M059J (cell line): ENCODE measurements around the gene CXXC5. TPM values are rescaled to one million over a fixed set of nuclear protein-coding genes. Genes with fewer than 3 reads are reported as not detected.

ENCODE experiments used
- DNase-seq: peaks from one replicate; pipeline ENCODE4 v3.0.0-alpha.2; 2012; ENCODE audit warnings: low read depth
- total RNA-seq: library from RNA; depleted of rRNA; stranded (reverse); fragments of >200 nt; shearing (Covaris generic); gene quantifications from 2 replicates; pipeline ENCODE4 v1.2.3, GENCODE V29; 2014

The CXXC5 gene
- total RNA-seq, 1 experiment from 2014 or later = 122 TPM

DNA sequence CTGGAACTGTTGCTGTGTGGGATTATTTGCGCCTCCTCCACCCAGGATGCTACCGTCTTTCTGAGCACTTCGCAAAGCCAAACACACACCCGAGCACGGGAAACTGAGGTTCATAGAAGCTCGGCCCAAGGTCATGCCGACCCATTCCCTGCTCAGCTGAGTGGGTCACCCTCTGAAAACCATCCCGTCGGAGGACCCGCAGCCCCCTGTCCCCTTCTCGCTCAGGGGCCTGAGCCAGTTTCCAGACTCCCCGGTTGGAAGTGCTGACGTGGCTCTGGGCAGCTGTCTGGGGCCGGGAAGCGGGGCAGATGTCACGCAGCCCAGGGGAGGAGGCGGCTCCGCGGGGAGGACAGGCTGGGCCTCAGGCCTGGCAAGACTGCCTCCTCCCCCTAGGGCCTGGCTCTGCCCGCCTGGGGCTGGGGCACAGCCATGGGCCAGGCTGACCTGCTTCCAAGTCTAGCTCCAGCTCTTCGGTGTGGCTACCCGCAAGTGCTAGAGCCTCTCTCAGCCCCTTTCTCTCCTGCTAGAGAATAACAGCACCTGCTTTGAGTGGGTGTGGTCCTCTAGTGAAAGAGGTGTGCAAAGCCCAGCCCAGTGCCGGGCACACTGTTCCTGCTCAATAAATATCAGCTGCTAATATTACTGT lies 9.9 kb upstream of the CXXC5 start:
- peak; percentile 91 for DNase-seq

DNA sequence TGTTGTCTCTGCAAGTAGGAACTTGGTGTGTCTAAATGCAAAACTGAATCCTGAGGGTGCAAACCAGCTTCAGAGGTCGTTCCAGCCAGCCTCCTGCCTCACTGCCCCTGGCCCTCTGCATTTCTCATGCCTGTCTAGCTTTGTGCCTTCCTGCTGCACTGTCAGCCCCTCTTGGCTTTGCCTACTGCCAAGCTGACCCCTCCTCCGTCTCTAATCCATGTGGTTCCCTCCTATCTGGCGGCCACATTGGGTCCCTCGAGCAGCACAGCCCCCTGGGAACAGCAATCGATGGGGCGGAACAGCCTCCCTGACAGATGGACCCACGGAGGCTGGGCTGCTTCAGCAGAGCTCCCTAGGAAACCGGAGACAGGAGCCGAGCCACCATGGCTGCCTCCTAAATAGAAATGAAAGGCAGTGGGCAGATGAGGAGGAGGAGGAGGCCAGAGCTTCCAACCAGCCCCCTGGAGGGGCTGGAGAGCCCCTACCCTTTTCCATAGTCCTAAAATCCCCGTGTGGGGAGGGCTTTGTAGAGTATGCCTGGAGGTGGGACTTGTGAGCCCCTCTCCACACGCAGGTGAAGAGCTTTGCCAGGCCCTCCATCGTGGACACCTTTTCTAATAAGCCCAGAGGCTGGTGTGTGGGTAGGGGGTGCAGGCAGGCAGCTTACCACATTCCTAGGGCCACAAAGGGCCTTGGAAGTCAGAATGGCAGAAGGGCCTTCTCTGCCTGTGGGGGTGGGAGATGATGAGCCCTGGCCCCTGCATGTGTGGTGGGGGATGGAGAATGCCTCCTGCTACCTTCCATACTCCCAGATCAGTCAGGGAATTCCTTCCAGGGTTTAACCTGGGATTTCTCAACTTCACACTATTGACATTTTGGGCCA lies 9.2 kb upstream of the CXXC5 start:
- DNase-seq = no peak

DNA sequence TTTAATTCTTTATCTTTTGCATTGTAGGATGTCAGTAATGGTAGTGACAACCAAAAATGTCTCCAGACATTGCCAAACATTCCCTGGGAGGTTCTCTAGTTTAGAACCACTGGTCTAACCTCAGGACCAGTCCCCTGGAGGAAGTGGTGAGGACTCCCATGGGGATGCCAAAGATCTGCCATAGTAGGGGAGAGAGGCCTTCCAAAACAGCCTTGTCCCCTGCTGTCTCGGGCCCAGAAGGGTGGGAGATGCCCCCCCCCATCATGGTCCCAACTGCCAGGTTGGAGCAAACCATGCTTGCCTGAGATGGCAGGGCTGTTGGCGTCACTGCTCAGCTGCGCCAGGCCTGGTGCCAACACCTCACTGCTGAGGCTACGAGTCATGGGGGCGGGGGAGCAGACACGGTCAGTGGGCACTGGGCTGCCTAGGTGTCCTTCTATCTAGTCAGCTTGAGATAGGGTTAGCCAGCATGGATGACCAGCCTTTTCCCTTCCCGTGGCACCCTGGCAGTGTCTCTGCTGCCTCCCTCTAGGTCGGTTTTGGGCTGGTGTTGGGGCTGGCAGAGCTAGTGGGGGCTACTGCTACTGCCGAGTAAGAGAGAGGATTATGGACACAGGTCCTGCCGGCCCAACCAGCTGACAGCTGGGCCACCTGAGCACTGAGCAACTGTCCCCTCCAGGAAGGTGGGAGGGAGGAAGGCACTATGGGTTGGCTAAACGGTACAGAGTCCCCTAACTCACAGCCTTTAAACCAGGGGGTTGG lies 8.3 kb upstream of the CXXC5 start:
- DNase-seq = peak; percentile 73

DNA sequence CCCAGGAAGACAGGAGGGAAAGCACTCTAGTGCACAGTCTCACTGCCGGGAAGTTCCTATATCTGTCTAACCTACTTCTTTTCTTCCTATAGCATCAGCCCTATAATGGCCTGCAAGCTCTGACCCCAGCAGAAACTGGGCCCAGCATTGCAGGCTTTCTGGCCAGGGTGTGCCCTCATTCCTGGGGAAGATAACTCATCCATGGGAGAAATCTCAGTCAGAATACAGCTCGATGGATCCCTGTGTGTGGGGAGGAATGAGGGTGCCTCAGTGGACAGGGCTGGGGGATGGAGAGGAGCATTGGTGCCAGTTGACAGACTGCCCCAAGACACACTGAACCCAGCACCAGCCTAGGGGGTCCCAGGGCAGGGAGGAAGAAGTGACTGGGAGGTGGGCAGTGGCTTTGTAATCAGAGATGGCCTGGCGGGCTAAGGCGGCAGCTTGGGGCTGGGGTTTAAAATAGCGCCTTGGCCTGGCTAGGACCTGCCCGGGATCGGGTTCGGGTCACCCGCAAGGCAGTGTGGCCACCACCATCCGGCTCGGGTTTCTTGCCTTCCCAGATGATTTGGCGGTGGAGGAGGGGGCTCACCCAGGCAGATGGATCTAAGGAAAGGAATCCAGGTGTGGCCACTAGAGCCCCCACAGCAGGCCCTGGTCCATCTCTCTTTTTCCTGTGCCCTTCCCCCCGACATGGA lies 7.6 kb upstream of the CXXC5 start:
- no peak for DNase-seq

DNA sequence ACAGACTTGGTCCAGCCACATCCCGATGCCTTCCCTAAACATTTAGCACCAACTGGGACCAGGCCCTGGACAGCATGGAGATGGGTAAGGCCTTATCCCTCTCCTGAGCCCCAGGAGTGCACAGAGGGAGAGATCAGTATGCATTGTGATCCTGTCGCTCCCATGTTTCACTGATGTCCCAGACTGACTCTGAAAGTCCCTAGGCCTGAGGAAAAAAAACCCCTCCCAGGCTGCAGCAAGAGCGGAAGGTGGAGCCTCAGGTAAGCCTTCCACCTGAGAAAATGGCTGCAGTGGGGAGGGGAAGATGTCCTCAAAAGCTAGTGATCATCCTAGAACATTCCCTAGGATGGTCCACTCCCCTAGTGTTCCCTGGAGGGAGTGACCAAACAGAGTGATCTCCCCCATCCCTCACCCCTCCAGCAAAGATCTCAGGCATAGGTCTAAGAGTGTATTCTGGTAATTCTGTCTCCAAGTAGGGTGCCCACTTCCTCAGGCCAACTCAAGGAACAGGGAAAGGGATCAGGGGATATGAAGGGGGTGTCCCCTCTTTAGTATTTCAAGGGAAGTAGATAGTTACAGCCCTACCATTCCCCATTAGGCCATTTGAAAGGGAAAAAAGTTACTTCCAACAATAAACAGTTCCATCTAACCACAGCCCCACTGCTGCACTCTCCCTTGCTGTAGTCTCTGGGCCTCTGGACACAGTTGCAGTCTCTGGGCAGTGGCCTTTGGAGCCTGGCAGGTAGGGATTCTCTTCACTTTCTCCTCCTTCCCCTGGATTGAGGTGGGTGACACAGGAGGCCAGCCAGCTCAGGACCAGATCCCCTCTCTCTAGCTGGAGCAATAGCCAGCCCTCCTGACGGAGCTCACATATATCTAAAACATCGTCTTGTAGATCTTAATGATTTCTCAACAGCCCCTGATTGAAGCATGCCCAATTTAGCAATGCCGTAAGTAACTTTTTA lies 6.8 kb upstream of the CXXC5 start:
- DNase-seq = no peak

DNA sequence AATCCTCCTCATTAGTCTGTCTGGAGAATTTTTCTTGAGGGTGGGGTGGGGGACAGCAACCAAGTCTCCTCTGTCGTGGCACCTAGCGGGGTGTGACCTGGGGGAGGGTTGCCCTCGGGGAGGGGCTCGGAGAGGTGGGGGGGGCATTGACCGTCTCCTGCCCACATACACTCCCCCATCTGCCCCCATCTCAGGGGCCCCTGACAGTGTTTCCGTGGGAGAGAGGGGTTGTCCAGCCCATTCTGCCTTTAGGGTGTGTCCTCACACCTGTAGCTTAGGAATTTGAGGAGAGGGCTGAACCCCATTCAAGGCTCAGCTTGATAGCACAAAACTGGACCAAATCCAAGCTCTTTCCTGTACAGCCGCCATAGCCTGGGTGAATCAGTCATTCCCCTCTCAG lies 5.9 kb upstream of the CXXC5 start:
- DNase-seq = no peak

DNA sequence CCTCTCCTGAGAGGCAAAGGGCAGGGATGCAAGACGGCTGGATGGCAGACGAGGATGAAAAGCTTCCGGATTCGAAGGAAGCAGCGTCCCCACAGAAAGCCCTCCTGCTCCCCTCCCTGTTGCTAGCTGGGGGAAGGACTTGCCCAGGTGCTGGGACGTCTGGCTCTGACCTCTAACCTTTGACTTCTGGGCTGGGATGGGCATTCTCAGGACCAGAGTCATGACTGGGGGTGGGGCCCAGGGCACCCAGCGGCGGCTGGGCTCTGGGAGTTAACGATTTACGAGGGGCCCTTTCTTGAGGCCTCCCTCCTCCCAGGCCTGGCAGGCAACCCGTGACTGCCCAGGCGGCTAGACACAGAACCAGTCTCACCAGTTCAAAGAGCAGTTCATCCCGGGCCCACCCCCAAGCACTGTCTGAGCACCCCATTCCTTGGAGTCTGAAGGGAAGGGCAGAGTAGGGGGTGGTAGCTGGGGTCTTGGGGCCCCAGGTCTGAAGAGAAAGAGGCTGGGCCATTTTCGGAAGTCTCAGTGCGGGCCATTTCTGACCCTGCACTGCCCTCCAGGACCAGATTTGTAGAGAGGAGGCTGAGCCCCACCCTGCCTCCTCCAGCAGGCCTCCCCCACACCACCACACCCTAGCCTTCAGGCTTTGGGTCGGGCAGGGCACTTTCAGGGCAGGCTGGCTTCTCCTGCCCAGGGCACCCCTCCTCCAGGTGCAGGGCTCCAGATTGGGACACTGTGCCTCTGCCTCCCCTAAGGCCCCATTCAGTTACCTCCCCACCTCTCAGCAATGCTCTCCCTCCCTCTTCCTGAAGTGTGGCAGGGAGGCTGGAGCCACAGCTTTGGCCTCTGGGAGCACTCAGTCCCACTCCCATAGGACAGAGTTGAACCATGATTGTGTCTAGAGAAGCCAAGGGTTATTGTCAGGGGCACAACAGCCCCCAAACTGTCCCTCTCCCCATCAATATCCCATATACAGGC lies 5.0 kb upstream of the CXXC5 start:
- DNase-seq = no peak

DNA sequence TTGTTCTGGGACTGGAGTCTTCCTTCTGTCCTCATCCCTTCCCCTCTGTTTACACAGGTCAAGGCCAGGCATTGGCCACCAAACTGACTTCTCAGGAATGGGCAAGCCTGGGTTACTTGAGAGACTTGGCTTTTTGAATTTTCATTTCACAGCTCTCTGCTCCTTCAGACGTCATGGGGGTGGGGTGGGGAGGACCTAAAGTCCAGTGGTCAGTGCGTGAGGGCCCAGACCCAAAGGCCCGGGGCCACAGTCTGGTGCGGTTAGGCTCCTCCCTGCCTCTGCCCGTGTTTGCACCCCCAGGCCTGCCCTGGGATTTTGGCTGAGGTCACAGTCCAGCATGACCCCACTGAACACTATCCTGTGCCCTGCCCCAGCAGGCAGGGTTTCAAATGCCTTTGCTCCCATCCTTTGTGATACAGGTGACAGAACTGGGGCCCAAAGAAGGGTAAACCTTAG lies 4.1 kb upstream of the CXXC5 start:
- no peak for DNase-seq

DNA sequence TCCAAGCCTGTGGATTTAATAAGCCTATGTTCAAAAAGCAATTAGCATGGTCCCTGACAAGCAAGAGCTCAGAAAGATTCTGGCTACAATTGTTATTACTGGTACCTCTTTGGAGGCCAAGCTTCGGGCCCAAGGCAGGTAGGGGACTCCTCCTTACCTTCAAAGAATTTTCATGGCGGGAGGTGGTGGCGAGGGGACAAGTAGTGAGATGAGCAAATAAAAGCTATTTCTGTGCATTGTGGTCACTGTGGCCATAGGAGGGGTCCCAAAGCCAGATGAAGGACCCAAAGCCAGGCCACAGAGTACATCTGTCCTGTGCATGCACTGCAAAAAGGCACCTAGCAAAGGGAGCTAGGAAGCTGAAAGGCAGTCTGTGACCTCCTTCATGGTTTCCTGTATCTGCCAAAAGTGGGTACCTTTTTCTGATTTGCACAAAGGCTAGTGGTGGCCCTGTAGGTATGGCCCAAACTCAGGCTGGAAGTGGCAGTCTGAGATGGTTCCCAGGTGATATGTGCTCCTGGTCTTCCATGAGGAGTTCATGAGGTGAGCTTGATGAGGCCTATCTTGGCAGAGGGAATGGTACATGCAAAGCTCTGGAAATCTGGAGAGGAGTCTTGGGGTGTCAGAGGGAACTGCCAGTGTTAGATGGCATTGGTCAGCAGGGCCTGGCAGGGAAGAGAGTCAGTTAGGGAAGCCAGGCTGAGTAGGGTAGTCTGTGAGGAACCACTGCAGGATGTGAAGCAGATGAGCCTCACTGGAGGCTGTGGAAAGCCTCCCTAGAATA lies 3.3 kb upstream of the CXXC5 start:
- no peak for DNase-seq

DNA sequence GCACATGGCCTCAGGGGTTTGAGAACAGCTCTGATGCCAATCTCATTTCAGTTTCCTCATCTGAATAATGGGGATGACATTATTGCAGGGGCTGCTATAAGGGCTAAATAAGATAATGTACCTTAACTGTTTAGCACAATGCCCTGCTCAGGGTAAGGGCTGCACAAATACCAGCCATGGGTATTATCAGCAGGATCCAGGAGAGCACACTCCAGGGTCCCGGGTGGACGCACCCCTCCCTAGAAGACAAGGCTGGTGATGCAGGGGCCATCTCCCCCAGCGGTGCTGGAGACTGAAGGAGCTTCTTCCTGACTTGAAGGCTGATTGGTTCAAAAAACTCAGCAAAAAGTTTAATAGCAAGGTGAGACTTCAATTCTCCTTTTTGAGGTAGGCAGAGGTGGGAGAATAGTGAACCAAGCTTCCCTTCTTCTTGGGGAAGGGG lies 2.7 kb upstream of the CXXC5 start:
- DNase-seq = no peak

DNA sequence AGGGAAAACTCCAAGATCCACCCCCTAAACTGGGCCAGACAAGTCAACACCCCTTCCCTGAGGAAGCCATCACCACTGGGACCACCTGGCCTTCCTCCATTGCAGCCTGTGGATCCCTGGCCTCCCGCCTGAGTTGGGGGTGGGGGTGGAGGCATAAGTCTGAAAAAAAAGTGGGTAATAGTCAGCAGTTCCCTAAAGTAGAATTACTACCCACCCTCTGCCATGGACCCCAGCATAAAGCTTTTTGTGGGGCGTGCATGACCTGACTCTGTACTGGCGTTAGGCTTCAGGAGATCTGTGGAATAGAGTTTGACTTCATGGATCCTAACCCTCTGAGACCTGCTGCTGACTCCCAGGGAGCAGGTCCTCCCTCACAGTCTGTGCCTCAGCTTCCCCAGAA lies 2.0 kb upstream of the CXXC5 start:
- no peak for DNase-seq

DNA sequence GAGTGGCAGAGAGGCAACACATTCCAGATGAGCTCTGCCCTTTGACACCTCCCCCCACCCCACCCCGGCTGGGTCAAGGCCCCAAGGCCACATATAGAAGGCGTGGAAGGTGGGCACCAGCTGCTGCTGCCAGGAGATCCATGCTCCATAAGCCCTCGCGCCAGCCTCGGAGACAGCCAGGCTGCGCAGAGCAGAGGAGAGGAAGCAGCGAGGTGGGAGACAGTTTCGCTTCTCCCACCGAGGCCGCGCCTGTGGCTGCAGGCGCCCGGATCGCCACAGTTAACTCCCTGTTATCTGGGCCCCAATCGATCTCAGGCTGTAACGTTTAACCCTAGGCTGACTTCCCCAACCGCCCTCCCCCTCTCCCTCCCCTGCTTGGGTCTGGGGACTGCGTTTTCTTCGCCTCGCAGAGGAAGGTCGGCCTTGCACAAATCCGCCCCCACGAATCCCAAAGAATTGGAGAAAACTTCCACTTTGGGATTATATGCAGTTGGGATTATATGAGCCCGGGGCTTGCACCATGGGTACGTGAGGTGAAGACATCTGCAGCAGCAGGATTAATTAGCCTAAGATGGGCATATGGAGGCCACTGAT lies 1.1 kb upstream of the CXXC5 start:
- no peak for DNase-seq

DNA sequence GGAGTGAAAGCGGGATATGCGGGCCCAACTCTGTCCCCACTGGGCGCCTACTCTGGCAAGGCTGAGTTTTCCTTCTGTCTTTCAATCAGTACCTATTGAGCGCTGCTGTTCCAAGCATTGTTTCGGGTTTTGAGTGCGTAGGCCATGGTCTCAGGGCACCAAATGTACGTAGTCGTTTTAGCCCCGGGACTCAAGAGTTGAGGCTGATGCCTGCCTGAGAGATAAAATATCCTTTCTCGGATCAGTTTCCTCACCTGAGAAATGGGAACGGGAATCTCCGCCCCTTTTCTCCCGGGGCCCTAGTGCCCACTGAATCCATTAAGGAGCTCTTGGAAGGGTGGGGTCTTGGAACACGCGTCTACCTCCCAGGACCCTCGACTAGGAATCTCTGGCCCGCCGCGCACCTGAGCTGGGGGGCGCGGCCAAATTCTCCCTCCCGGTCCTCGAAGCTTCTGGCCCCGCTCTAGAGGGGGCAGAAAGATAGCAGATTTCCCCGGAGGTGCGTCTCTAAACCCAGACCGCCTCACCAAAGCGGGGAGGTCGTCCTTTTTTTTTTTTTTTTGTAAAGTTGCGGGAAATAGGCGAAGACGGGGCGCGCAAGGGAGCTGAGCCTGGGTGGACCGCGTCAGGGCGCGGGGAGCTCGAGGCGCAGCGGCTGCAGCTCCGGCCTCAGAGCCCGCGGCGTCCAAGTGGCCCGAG lies 494 bp upstream of the CXXC5 start:
- no peak for DNase-seq

DNA sequence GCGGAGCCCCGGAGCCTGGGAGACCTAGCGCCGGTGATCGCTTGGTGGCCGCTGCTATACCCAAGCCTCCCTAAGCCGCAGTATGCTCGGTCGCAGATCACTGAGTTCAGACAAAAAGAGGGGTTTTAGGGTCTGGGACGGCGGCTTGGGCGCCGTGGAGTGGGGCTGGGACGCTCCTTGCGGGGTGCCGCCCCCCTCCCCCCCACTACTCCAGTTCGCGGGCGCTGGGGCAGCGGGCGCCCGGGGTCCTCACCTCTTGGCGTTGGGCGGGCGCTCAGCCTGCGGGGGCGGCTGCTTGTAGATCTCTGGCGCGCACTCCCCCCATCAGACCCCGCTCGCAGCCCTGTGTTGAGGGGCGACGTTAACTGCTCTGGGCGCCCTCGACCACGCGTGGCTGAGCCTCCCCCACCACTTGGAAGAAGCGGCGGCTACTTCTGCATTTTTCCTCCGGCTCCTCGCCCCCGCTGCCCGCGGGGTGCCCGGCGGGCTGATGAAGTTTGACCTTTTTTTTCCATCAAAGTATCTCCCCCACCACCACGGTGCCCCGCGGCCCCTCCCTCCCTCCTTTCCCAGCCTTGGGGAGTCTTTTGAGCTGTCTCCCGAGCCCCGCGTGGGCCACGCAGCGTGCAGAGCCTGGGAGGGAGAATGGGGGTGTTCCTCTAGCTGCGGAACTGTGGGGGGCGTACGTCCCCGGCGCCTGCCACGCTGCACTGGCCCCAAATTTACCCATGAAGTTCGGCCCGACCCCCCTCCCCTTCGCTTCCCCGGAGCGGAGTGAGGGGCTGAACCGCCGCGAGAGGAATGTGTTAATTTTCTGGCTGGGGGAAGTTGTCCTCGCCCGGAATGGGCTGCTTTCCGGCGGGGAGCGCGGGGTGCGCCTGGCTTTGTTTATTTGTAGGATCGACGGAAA lies 1.2 kb downstream of the CXXC5 start:
- DNase-seq = no peak

DNA sequence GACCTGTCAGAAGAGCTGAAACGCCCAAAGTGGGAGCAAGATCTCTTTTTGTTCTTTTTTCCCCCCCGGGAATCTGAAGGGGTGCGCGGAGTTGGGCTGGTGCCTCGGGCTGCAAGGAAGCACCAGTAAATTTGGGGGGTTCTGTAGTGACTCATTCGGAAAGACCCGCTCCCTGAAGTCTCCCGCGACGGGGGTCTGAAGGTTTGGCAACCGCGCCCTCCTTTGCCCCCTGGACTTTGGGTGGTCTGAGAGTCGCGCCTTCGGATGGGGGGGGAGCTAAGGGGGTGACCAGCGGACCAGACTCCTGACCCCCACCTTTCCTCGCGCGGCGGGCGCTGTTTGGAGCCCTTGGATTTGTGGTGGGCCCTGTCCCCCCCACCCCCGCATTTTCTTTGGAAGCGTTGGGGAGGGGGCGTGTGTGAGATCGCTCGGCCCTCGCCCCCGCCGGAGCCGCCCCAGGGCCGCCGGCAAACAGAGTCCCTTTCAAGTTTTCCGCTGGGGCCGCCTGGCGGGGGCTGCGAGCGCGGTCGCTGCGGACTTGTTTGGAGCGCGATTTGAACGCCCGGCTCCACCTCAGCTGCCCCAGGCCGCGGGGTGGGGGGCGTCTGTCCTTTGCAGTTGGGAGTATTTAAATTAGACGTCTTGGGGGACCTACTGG lies 2.0 kb downstream of the CXXC5 start:
- DNase-seq = no peak

DNA sequence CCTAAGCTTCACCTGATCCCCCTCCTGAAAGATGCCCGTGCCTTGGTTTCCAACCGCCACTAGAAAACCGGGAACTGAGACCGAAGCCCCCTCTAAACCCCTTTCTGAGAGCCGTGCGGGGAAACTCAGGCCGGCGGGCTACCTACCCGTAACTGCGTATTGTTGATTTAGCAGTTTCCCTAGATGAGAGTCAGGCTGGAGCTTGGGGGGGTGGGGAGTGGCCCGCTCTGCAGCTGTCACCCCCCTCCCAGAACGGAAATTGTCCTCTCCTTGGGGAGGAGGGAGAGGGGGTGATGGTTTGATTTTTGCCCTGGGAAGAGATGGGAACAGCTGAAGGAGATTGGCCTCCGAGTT lies 2.5 kb downstream of the CXXC5 start:
- no peak for DNase-seq
